DOHH2 (cell line): Measurements from ENCODE around the gene KIRREL3.

Experiments
- CTCF ChIP-seq: fragments of 200-600 bp; sonication (generic); IDR thresholded peaks from one replicate; pipeline ENCODE4 v1.5.1; 2014; ENCODE audit warnings: antibody characterized with exemption, mild to moderate bottlenecking, low read depth, low read length; ENCODE audit not compliant: poor library complexity, severe bottlenecking
- EZH2phosphoT487 ChIP-seq: fragments of 200-600 bp; sonication (generic); IDR thresholded peaks from 2 replicates; pipeline ENCODE4 v1.6.1; 2017; ENCODE audit warnings: borderline replicate concordance, mild to moderate bottlenecking, antibody characterized with exemption, low read length, moderate library complexity, mixed read lengths

- TF ChIP-seq CTCF (no peak), EZH2phosphoT487 (no peak)
Observed at GRCh38 chr11:127044535-127044934, 44.0 kb upstream of the KIRREL3 start.
